GM19463 (cell line): ENCODE measurements around the gene ARRB2.
"Not testable (repeated sequence)": the region's sequence is repeated elsewhere in the genome, so short reads cannot be mapped to it uniquely, and the experiment has no call there.

Source experiments
- ATAC-seq: cut with Tn5 transposase; IDR thresholded peaks from one replicate; pipeline ENCODE4 v1.9.1; 2021; ENCODE audit warnings: mild to moderate bottlenecking, moderate library complexity; ENCODE audit not compliant: unreplicated experiment

ARRB2 gene

DNA sequence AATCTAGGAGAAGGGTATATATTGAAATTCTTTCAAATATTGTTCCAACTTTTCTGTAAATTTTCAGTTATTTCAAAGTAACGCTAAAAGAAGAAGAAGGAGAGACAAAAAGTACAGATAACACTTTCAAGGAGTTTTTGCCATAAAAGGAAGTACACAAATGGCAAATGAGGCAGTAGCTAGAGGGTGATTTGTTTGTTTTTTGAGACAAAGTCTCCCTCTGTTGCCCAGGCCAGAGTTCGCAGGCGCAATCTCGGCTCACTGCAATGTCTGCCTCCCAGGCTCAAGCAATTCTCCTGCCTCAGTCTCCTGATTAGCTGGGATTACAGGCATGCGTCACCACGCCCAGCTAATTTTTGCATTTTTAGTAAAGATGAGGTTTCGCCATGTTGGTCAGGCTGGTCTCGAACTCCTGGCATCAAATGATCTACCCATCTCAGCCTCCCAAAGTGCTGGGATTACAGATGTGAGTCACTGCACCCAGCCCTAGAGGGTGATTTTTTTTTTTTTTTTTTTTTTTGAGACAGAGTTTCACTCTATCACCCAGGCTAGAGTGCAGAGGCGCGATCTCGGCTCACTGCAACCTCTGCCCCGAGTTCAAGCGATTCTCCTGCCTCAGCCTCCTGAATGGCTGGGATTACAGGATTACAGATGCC is 10.9 kb upstream of the ARRB2 start:
- not testable (repeated sequence) for ATAC-seq

DNA sequence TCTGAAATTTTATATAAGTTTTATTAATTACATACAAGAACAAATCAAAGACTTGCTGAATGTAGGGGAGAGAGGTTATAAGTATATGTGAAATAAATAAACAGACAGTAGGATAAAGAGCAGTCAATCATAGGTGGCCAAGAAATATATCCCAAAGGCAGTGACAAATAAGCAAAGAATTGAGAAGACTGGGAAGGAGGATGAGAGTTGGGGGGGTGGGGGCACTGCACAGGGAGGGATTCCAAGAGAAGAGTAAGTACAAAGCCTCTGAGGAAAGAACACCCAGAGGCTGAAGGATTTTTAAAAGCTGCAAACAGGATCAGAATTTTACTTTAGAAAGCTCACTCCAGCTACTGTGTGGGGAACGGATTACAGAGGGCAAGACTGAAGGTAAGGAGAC is 9.3 kb upstream of the ARRB2 start:
- ATAC-seq: no peak

DNA sequence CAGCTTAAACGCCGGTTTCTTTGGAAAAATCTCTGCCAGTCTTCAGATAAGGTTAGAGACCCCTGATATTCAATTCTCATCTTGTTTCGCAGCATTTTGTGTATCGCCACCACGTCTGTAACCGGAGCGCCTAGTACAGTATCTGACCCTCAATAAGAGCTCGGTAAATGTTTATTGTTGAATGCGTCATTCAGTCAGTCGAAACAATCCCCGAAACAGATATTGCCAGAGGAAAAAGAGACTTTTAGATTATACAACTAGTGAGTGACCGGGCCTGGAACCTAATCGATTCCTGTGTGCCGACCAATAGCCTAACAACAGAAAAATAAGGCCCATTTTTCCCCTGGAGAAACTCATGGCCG is 7.1 kb upstream of the ARRB2 start:
- ATAC-seq: no peak

DNA sequence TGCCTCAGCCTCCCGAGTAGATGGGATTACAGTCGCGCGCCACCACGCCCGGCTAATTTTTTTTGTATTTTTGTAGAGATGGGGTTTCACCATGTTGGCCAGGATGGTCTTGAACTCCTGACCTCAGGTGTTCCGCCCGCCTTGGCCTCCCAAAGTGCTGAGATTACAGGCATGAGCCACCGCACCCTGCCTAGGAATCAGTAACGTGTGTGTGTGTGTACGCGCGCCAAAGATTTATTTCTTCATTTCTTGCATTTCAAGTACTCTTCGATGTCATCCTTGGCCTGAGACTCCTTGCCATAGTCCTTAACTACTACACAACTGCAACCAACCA is 5.9 kb upstream of the ARRB2 start:
- not testable (repeated sequence) for ATAC-seq

DNA sequence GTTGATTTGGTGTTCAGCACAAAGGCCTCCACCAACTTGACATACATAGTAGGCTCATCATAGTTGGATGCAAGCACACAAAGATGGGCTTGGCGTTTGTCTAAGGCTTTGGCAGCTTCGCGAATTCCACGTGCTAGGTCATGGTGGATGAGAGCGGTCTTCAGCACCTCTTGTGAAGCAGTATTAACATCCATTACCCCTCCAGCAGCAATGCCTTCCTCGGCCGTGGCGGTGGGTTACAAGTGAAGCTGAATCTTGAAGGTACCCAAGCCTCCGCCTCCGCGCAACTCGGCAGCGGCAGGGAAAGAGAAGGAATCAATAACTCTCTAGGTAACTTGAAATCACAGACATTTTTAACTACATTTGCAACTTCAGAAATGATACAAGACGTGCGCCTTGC is 5.4 kb upstream of the ARRB2 start:
- ATAC-seq: no peak

DNA sequence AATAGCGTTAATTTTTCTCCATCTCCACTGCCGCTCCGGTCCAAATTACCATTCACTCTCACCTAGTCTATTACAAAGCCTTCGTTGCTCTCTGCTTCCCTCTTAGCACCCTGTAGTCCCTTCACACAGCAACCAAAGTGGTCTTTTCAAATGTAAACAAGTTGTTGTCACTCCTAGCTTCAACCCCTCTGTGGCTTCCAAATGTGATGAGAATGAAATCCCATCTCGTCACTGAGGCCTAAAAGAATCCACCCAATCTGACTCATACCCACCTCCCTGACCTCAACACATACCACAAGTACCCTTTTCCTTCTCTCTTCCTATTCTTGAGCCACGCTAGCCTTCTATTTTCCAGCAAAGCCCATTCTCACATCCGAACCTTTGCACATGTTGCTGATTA is 4.3 kb upstream of the ARRB2 start:
- ATAC-seq: no peak

DNA sequence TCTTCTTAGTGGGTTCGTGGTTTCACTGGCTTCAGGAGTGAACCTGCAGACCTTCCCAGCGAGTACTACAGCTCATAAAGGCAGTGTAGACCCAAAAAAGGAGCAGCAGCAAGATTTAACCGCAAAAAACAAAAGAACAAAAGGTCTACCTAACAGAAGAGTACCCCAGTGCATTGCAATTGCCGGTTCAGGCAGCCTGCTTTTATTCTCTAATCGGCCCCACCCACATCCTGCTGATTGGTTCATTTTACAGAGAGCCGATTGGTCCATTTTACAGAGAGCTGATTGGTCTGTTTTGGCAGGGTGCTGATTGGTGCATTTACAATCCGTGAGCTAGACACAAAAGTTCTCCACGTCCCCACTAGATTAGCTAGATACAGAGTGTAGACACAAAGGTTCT is 2.0 kb upstream of the ARRB2 start:
- ATAC-seq: no peak

DNA sequence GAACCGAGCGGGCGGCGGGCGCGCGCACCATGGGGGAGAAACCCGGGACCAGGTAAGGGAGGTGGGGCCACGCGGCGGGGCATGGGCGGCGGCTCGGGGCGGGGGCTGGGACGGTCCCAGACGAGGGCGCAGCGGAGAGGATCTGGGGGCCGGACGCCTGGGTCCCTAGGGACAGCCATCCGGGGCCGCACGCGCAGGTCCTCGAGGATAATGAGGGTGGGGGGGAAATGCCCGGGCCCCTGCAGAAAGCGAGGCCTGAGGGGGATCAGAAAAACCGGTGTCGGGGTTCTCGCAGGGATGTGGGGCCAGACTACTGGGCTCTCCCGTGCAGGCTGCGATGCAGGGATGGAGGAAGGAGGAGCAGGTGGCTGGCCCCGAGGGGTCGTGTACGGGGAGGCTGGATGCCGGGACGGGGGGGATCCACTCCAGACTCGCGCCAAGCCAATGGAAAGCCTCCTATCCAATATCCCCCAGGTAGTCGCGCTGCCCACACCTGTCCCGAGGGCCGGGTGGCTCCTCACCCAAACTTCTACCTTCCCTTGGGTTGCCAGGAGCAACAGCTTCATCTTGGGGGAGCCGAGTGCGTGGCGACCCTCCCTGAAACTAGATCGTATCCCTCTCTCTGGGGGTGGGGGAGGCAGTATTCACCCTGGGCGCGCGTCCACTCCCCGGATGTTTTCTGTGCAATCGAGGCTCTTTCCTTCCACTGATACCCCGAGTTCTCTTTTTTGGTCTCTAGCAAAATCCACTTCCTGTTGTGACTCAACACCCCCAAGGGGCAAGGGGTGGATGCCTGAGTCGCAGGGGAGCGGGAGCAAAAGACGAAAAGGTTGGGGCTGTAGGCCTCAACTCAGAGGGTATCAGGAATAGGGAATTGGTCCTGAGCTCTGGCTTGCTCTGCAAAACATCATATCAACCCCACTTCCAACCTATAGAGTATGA is 532 bp downstream of the ARRB2 start:
- no peak for ATAC-seq

DNA sequence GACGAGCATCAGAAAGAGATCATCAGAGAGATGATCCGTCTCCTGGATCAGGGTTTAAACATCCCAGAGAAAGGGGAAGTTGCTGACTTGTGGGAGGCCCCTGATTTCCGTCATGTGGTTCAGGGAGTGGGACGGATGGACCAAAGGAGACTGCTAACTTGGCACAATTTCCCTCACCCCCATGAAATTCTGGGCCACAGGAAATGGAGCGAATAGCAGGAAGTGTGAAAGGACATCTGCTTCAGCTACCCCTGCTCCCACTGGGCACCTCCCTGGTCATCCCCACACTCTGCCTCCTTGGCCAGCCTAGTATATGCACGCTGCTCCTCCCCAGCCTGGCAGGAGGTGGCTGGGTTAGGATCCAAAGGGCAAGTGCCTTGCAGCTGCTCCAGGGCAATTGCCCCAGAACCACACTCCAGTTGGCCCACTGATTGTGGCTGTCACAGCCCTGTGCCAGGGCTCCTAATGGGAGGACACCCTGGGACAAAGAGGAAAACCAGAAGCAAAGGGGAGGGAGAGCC is 1.3 kb downstream of the ARRB2 start:
- ATAC-seq: no peak

DNA sequence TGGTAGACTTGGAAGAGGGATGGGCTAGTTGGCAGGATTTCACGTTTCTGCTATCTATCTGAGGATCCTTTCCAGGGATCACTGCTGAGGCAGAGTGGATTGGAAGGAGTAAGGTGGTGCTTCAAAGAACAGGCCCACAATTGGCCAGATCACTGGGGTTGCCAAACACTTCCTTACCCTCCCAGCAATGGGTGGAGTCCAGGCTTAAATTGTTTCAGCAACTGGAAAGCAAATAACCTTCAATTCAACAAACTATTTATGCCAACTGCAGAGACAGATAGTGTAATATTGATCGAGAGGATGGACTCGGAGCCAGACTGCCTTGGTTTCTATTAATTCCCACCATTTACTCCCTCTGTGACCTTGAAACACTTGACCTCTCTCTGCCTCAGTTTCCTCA is 2.1 kb downstream of the ARRB2 start:
- no peak for ATAC-seq

DNA sequence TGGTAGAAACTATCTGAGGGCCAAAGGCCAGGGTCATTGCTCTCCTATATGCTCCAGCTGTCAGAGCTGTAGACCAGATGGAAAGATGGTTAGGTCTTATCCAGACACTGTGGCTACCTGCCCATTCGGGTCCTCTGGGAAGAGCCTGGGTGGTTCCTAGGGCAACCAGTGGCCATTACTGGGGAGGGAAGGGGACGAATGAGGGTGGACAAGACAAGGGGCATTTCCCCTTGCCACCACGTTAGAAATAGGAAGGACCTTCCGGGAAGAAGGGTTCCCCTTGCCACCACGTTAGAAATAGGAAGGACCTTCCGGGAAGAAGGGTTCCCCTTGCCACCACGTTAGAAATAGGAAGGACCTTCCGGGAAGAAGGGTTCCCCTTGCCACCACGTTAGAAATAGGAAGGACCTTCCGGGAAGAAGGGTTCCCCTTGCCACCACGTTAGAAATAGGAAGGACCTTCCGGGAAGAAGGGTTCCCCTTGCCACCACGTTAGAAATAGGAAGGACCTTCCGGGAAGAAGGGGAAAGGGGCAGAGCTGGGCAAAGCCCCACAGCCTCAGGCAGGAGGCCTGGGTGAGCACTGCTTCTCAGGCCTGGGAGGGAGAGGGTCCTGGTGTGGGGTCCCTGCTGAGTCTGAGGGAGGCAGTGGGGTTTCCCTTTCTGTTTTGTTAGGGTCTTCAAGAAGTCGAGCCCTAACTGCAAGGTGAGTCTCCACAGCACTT is 4.1 kb downstream of the ARRB2 start:
- not testable (repeated sequence) for ATAC-seq

DNA sequence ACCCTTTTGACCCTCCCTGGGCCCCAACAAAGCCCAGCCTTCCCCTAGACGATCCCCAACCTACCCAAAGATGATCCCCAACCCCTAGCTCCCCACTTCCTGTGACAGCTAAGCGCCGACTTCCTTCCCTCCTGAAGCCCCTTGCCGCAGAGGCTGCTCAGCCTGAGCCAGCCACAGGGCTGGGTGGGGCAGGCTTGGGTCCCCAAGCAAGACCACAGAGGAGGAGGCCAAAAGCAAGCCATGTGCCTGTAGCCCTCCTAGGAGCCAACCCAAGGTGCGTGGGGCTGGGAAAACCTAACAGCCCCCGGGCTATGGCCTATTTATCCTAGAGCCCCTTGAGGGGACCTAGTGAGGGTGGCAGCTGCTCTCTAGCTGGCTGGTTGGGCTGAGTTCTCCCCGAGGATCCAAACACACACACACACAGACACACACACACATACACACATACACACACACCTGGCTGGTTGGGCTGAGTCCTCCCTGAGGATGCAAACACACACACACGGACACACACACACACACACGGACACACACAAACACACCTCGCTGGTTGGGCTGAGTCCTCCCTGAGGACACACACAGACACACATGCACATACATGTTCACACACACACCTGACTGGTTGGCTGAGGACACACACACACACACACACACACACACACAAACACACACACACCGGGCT is 4.8 kb downstream of the ARRB2 start:
- ATAC-seq: no peak

DNA sequence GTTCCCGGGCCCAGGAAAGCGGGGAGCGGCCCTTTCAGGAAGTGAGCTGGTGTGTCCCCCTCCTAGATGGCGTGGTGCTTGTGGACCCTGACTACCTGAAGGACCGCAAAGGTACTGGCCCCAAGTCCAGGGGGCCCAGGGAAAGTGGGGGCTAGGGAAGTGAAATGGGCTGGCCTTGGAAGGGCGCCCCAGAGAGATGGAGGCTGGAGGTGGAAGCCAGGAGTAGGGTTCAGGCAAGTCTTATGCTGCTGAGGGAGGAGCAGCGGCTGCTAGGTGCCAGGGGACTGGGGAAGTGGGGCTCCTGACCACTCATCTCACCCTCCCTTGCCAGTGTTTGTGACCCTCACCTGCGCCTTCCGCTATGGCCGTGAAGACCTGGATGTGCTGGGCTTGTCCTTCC is 5.6 kb downstream of the ARRB2 start:
- ATAC-seq: no peak

DNA sequence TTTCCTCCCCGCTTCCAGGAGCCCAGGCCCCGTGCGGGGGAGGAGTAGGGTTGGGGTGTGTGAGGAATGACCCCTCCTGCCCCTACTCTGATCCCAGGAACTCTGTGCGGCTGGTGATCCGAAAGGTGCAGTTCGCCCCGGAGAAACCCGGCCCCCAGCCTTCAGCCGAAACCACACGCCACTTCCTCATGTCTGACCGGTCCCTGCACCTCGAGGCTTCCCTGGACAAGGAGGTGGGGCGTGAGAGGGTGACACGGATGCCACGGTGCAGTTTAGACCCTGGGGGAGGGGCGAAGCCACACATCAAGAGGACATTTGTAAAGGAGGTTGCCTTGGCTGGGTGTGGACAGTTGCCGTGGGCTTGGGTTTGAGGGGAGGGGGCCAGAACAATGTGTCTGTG is 7.4 kb downstream of the ARRB2 start:
- ATAC-seq: no peak

DNA sequence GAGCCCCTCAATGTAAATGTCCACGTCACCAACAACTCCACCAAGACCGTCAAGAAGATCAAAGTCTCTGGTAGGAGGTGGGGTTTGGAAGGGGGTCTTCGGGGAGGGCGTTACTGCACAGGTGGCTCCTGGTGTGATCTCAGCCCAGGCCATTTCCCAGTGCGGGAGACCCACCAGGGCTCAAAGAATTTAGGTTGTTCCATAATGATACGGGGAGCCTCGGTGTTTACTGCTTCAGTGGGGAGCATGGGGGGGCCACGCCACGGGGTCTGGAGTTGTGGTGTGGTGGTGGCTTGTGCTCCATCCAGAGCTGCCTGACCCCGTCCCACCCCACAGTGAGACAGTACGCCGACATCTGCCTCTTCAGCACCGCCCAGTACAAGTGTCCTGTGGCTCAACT is 7.8 kb downstream of the ARRB2 start:
- ATAC-seq: no peak

DNA sequence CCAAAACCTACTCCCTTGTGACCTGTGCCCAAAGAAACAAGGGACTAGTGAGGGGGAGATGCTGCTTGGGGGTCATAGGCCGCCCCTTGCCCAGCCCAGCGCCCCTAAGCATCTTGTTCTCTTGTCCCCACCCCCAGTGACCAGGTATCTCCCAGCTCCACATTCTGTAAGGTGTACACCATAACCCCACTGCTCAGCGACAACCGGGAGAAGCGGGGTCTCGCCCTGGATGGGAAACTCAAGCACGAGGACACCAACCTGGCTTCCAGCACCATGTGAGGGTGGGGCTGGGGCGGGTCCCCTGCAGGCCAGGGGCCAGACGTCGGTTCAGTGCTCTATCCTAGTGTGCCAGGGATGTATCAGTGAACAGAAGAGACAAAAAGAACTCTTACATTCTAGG is 8.7 kb downstream of the ARRB2 start:
- ATAC-seq: no peak

DNA sequence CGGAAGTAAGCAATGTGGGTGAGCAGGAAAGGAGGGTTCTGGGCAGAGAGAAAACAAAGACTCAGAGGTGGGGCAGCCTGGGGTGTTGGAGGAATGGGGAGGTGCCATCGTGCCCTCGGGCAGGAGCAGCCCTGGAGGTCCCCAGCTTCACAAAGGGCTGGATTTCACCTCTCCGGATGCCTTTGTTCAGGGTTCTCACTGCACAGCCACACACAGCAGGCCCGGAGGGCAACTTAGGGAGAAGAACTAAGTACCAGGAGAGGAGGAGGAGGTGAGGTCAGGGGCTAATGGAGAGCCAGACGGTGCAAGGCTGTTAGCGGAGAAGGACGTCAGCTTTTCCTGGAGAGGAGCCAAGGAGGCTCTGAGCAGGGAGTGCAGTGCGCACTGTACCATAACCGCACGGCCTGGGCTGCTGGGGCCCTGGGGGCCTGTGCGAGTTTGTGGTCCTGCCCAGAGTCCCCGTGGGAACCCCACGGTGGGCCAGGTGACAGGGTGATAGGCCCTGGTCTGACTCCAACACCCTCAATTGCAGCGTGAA is 9.3 kb downstream of the ARRB2 start:
- no peak for ATAC-seq

DNA sequence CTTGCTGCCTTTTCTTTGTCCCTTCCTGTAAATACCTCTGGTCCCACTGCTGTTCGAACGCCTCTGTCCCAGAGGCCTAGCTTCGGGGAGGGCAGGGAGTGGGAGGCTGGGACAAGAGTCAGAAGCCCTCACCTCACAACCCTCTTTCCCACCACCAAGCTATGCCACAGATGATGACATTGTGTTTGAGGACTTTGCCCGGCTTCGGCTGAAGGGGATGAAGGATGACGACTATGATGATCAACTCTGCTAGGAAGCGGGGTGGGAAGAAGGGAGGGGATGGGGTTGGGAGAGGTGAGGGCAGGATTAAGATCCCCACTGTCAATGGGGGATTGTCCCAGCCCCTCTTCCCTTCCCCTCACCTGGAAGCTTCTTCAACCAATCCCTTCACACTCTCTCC is 10.4 kb downstream of the ARRB2 start:
- ATAC-seq: no peak

DNA sequence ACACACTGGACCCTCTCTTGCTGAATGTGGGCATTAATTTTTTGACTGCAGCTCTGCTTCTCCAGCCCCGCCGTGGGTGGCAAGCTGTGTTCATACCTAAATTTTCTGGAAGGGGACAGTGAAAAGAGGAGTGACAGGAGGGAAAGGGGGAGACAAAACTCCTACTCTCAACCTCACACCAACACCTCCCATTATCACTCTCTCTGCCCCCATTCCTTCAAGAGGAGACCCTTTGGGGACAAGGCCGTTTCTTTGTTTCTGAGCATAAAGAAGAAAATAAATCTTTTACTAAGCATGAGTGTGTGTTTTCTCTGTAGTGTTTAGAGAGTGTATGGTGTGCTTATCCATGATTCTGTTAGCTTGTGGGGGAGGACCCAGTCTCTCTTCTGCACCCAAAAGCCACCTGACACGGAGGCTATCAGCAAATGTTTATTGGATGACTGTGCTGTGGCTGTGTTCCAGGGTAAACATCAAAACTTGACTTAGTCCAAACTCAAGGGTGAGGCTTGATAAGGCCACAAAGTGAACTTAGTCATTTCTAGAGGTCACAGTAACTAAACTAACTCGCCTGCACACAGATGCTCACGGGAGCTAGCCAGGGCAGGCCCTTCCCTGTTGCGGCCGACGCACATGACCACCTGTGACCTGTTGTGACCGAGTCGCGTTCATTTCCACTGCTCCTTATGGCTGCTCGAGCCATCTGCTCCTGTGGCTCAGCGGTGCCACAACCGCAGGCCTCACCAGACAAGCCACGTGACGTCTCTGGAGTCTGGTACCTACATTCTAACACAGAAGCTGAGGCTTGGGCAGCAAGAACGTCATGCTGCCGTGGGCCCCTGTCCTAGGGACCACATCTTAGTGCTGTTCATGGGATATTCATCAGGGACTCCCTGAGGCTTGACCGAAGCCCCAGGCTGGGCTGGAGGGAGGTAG is 11.0 kb downstream of the ARRB2 start:
- ATAC-seq: no peak
